NOMO-1 treated with DMSO at 0.1 percent for 48 hours (cell line): Measurements from ENCODE around the gene MFAP5.
A peak's percentile ranks its signal among the peaks of the same experiment; 100 is the strongest.
"Not testable (repeated sequence)": the region's sequence is repeated elsewhere in the genome, so short reads cannot be mapped to it uniquely, and the experiment has no call there.

Experiments
- DNase-seq: peaks from one replicate; lab custom pipeline; 2025; ENCODE audit not compliant: unreplicated experiment; lab: John Stamatoyannopoulos, UW

Gene MFAP5

DNA sequence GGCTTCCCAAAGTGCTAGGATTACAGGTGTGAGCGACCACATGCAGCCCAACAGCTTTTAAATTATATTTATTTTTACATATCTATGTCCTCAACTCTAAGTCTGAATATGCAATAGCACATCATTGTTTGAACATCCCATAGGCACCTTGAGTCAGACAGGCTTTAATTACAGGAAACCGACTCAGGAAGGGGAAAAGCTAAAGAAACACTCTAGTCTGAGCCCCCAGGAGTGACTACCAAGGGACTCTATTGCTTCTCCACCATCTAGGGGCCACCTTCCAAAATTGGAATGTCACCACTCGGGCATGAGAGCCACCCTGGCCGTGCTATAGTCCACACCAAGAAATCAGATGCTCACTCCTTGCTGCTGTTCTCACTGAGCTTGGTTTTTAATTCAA is 14.0 kb upstream of the MFAP5 start:
- no peak for DNase-seq

- DNase-seq, result peak; percentile 63
Observed at GRCh38 chr12:8675591-8676036, 13.0 kb upstream of the MFAP5 start.

DNA sequence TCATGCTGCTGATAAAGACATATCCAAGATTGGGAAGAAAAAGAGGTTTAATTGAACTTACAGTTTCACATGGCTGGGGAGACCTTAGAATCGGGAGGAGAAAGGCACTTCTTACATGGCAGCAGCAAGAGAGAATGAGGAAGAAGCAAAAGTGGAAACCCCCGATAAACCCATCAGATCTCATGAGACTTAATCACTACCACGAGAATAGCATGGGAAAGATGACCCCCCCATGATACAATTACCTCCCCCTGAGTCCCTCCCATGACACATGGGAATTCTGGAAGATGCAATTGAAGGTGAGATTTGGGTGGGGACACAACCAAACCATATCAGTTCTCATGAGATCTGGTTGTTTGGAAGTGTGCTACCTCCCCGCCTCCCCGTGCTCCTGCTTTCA is 9.8 kb upstream of the MFAP5 start:
- DNase-seq, result no peak

DNA sequence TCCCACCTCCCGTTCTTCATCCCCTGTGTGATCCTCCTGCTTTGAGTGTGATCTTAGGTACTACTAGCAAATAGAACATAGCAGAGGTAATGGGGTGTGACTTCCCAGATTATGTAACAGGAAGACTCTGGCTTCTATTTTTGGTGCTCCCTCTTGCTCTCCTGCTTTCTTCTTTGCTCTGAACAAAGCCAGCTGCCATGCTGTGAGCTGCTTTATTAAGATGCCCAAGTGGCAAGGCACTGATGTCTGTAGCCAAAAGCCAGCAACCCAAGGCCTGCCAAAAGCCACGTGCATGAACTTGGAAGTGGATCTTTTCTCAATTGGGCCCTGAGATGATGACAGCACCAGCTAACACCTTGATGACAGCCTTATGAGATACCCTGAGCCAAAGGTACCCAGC is 5.8 kb upstream of the MFAP5 start:
- DNase-seq, result peak; percentile 3

GRCh38 chr12:8667270-8667669 is 4.6 kb upstream of the MFAP5 start:
- DNase-seq, result peak; percentile 88

DNA sequence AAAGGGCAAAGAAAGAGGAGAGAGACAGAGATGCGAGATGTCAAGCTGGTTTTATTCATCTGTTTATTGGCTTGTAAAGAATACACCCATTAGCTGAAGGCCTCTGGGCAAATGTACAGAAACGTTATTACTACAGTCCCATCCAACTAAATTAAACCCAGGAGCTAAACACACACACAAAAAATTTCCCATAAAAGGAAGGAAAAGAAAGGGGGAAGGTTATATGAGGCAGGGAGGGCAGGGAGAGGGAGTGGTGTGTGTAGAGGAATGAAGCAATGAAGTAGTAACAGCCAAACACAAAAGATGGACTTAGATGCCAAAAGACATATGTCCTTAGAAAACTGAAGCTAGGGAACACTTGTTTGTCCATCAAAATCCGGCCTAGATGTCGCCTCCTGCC is 3.1 kb upstream of the MFAP5 start:
- no peak for DNase-seq

DNA sequence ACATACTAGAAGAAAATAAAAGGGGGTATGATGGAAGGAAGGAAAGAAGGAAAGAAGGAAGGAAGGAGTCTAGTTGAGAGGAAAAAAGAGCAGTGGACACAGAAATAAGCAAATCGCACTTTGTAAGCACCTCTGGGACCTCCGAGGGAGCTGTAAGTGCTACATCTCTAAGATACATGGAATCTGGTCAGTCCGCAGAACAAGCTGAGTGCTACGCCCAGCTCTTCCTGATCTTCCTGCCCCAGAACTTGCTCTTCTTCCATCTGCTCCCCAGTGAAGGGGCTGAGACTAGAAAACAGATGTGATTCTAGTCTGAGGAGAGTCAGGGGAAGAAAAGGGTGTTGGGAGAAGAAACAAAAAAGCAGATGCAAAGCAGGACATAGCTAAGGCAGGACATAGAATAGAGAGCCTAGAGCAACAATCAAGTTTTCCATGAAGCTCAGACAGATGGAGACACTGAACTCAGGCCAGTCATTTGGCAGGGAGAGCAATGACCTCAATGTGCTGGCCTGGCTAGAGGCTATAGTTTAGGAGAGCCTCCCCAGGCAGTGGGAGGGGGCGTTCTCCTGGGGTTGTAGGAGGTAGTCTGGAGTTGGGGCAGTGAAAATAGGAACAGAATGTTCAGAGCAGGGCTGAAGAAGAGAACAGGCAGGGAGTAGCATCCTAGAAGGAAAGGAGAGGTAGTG is 1.7 kb upstream of the MFAP5 start:
- DNase-seq, result no peak

DNA sequence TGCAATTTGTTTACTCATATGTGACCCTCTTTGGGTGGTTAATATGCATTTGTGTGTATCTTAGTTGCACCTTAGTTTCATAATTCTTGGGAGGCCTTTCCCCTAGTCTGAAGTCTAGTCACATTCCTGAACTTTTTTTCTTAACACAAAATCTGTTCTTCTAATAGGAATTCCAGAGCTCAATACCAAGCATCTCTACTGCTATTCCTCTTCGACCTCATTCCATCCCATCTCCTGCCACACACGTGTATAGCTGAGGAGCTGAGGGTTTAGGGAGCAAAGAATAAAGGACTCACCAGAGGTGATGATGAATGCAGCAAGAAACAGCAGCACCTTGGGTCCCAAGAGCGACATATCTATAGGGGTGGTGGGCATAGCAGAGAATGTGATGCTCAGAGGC is 875 bp downstream of the MFAP5 start:
- DNase-seq, result no peak

DNA sequence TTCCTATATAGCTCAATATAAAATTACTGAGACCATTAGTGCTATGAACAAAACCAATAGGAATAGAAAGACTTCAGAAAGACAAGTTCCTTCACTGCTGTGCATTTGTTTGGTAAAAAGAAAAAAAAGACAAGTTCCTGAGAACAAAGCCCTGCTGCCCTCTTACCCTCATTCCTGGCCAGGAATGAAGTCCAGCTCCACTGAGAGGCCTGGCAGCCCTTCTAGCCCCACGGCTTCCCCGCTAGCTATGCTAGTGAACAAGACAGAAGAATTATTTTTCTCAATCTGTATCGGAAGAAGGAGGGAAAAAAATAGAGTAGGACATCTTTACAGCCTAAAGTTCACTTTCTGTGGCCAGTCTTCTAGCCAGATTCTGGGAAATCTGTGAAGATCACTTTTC is 1.6 kb downstream of the MFAP5 start:
- DNase-seq, result no peak

DNA sequence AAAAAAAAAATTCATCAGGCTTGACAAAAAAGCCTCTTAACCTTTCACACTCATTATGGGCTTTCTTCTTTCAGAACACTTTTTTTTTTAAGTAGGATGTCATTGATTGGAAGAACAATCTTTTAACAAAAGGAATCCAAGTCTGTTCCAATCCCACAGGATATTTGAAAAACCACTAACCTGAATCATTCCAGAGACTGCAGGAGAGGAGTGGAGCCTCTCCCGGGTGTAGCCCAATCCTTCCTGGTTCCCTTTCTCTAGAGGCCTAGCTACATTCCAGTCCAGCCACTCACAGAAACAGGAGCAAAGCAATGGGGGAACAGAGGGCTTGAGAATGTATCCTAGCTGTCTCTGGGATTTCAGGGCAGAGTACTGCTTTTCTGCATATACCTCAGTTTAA is 4.3 kb downstream of the MFAP5 start:
- DNase-seq, result no peak

- DNase-seq, result no peak
Observed at GRCh38 chr12:8655421-8655820, 7.2 kb downstream of the MFAP5 start.

GRCh38 chr12:8648576-8649205 is 13.9 kb downstream of the MFAP5 start:
- DNase-seq, result no peak

GRCh38 chr12:8647968-8648367 is 14.7 kb downstream of the MFAP5 start:
- DNase-seq, result no peak

DNA sequence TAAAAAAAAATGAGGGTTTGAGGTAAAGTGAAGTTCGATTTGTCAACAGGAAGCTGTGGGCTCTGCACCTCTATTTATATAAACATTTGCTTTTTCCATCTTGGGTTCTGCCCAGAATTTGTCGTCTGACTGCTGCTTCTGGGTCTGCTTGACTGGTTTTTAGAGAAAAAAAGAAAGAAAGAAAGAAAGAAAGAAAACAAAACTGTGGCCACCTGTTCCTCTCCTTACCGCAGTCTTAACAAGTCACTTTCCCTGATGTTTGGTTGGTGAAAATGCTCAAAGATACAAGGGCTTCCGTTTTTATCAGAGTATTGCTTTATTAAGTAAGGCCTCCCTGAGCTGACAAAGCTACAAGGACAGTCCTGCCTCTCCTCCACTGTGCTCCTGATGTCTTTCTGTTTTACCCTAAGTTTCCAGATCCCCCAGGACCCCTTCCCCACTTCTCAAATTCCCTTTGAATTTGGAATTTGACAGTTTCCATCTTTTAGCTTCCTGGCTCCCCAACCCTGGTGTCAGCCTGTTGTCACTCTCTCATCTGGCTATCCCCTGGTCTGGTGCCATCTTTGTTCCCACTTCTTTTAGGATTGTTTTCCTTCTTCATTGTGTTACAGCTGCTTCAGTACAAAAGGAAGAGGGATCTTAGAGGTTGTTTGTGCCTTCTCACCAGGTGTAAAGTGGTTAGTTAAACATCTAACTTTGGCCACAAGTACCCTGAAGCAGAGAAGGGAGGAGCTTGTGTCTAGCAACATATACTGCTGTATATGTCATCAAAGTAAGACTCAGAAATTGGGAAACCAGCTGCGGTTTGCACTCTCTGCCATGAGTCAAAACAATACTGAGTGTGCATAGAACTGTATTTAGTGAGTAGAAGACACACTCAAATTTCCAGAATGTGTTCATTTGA is 18.0 kb downstream of the MFAP5 start:
- peak; percentile 33 for DNase-seq

DNA sequence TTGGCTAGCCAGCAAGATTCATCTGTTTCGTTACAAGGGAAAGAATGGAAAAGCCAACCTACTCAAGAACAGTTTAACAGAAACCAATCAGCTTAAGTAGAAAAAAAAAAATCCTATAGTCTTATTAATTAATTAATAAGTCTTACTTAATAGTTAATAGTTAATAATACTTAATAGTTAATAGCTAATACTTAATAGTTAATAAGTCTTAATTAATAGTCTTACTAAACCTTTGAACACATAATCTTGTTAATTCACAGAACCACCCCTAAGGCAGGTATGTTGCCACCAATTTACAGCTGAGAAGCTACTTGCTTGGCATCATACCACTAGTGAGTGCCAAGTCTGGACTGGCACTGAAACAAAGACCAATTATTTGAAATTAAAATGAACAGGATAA is 19.9 kb downstream of the MFAP5 start:
- no peak for DNase-seq

- DNase-seq, result no peak
Observed at GRCh38 chr12:8639936-8640335, 22.7 kb downstream of the MFAP5 start.

- no peak for DNase-seq
Observed at GRCh38 chr12:8638951-8639350, 23.7 kb downstream of the MFAP5 start.

DNA sequence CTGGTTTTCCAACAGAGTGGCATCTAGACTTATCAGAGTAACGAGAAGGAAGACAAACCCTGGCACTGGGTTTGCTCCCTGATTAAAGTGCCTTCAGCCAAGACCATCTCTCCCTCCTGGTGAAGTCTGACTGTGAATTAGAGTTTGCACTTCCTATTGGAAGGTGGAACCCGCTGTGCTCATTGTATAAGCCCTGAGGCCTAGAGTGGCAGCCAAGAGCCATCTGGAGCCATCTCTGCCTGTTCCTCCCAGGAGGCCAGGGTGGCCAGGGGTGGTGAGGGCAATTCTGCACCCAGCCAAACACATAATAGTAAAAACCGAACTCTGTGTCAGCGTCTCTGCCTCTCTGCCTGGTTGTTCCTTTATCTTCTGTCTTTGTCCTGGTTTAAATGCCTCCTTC is 25.0 kb downstream of the MFAP5 start:
- no peak for DNase-seq

DNA sequence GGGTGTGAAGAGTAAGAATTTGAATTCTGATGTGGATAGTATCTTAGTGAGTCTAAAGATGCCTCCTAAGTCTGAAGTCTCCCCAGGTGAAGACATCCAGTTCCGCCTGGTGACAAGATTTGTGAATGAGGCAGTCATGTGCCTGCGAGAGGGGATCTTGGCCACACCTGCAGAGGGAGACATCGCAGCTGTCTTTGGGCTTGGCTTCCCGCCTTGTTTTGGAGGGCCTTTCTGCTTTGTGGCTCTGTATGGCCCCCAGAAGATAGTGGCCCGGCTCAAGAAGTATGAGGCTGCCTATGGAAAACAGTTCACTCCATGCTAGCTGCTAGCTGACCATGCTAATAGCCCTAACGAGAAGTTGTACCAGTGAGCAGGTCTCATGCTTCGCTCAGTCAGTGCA is 25.4 kb downstream of the MFAP5 start:
- no peak for DNase-seq

DNA sequence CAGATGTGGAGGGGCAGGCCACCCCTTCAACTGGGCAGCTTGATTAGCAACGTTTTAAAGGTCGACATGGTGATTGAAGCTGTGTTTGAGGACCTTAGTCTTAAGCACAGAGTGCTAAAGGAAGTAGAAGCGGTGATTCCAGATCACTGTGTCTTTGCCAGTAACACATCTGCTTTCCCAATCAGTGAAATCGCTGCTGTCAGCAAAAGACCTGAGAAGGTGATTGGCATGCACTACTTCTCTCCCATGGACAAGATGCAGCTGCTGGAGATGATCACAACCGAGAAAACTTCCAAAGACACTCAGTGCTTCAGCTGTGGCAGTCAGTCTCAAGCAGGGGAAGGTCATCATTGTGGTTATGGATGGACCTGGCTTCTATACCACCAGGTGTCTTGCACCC is 26.0 kb downstream of the MFAP5 start:
- no peak for DNase-seq

DNA sequence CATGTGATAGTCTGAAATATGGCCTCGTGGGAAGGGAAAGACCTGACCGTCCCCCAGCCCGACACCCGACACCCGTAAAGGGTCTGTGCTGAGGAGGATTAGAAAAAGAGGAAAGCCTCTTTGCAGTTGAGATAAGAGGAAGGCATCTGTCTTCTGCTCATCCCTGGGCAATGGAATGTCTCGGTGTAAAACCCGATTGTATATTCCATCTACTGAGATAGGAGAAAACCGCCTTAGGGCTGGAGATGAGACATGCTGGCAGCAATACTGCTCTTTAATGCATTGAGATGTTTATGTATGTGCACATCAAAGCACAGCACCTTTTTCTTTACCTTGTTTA is 26.6 kb downstream of the MFAP5 start:
- not testable (repeated sequence) for DNase-seq
